ENCODE results near the gene GALNT10. TPM values are rescaled to one million over a fixed set of nuclear protein-coding genes. Genes with fewer than 3 reads are reported as not detected.

GALNT10 gene
- total and polyA plus RNA-seq, 10 of the 15 experiments (the other 5 are each of a cell fraction or from before 2014, with no cell fraction given) = 3.9 to 35.4 (median 15.5) TPM

GRCh38 chr5:154396128-154396527 is 205.6 kb downstream of the GALNT10 start:
- FAIRE-seq = no peak
- CTCF ChIA-PET = interaction anchor here (1.4 kb wide), 1 partner anchor 9 kb away, joined by 3 read pairs; no protein-coding TSS in a partner anchor
- H3K4me1 ChIP-seq (ENCODE audit: control insufficient read depth, insufficient read depth, low read length) = peaks cover 7% of the 10 kb centered on the region
- no peaks in the 10 kb centered on the region for H3K79me2 ChIP-seq (ENCODE audit: control insufficient read depth, insufficient read depth, low read length)
- H3K9me3 ChIP-seq (replicated peaks; ENCODE audit: control insufficient read depth, insufficient read depth, low read length) = no peaks in the 10 kb centered on the region
- H3K27me3 ChIP-seq (replicated peaks in 1 of 2; ENCODE audit: control insufficient read depth in 2 of 2, insufficient read depth in 2 of 2, low read length in 1 of 2) = no peaks in the 10 kb centered on the region
- no peak overlapping the region for H3K9ac ChIP-seq (ENCODE audit: control insufficient read depth, insufficient read depth, low read length)
- RAD21 ChIA-PET (ENCODE audit: unreplicated experiment) = interaction anchor here (1.1 kb wide), 1 partner anchor 9 kb away, joined by 3 read pairs; no protein-coding TSS in a partner anchor
- ATAC-seq = no peak
- H3K4me3 ChIP-seq = no peak overlapping the region
- intact Hi-C loops (cut with micrococcal nuclease; ENCODE audit: unreplicated experiment) (no loop called here), in situ Hi-C loops (cut with MboI) (no loop called here)
- H3K4me2 ChIP-seq (ENCODE audit: control insufficient read depth, insufficient read depth) = no peak overlapping the region
- 67% methylated on average over 3 of the region's 3 CpGs for WGBS (ENCODE audit: insufficient coverage, insufficient replicate concordance, low lambda C conversion rate, missing lambda C conversion rate)
- no peak for DNase-seq (ENCODE audit: low read depth, low spot score)
- H3K36me3 ChIP-seq (ENCODE audit: control insufficient read depth in 2 of 2, insufficient read depth in 2 of 2, low read length in 1 of 2) = peaks cover under 1 to 11% of the 10 kb centered on the region in 2 experiments
- H3K27ac ChIP-seq (ENCODE audit: control insufficient read depth, insufficient read depth) = no peak overlapping the region
- H2AFZ ChIP-seq (ENCODE audit: control insufficient read depth, low read depth, low read length) = no peak overlapping the region
- no peaks in the 10 kb centered on the region for H4K20me1 ChIP-seq (ENCODE audit: control insufficient read depth, insufficient read depth)
- BruUV-seq (replicated peaks) = no TSS peak
- SMC1A ChIA-PET (ENCODE audit: uncharacterized antibody, unreplicated experiment) = interaction anchor here (1.0 to 1.7 kb wide), 2 partner anchors 9 to 203 kb away, joined by 4 read pairs; no protein-coding TSS in a partner anchor
- no peak for TF ChIP-seq NRF1 (conservative IDR thresholded peaks at IDR 0.05; ENCODE audit: low read depth, low read length)
- TF ChIP-seq ZNF207 (IDR thresholded peaks at IDR 0.05; ENCODE audit: borderline replicate concordance) = no peak
- TF ChIP-seq SMARCA5 (IDR thresholded peaks at IDR 0.05) = no peak
- TF ChIP-seq TAF1 (IDR thresholded peaks at IDR 0.05; ENCODE audit: borderline replicate concordance, low read depth, low read length) = no peak
- TF ChIP-seq BCLAF1 (IDR thresholded peaks at IDR 0.05) = no peak
- TF ChIP-seq ZNF24 (IDR thresholded peaks at IDR 0.05) = peak; percentile 88
- POLR2A ChIA-PET = no interaction called here
